IPS-18c (cell line): Measurements from ENCODE around the gene DGCR2.
"Not testable (repeated sequence)": the region's sequence is repeated elsewhere in the genome, so short reads cannot be mapped to it uniquely, and the experiment has no call there.

Experiments used
- H3K4me3 ChIP-seq: 2 replicates; pipeline ENCODE4 v1.7.0; 2013; ENCODE audit warnings: low read depth, mild to moderate bottlenecking, low read length, moderate library complexity; ENCODE audit not compliant: insufficient read depth
- H3K9me3 ChIP-seq: one replicate; pipeline ENCODE4 v1.6.1; 2013; ENCODE audit warnings: mild to moderate bottlenecking, low read length, moderate library complexity; ENCODE audit not compliant: control insufficient read depth, insufficient read depth

The DGCR2 gene

GRCh38 chr22:19105456-19105855, 16.8 kb downstream of the DGCR2 start:
- H3K9me3 ChIP-seq = peaks cover 5% of the 10 kb centered on the region
- no peak overlapping the region for H3K4me3 ChIP-seq

- Histone ChIP-seq H3K9me3 (peaks cover 5% of the 10 kb centered on the region), H3K4me3 (no peak overlapping the region)
Measured at GRCh38 chr22:19103880-19104821, 18.1 kb downstream of the DGCR2 start.

- Histone ChIP-seq H3K9me3 (peaks cover 5% of the 10 kb centered on the region), H3K4me3 (no peak overlapping the region)
Measured at GRCh38 chr22:19098157-19098556, 24.1 kb downstream of the DGCR2 start.

GRCh38 chr22:19097518-19097917, 24.7 kb downstream of the DGCR2 start:
- H3K9me3 ChIP-seq = peaks cover 5% of the 10 kb centered on the region

GRCh38 chr22:19096555-19096954, 25.7 kb downstream of the DGCR2 start:
- Histone ChIP-seq H3K9me3 (peaks cover 5% of the 10 kb centered on the region), H3K4me3 (no peak overlapping the region)

More at GRCh38 chr22:19097518-19097917, 24.7 kb downstream of the DGCR2 start:
- H3K4me3 ChIP-seq = no peak overlapping the region

- Histone ChIP-seq H3K9me3 (no peaks in the 10 kb centered on the region), H3K4me3 (no peak overlapping the region)
Measured at GRCh38 chr22:19094393-19094997, 27.7 kb downstream of the DGCR2 start.

- H3K9me3 ChIP-seq = no peaks in the 10 kb centered on the region
Measured at GRCh38 chr22:19092725-19093124, 29.5 kb downstream of the DGCR2 start.

GRCh38 chr22:19090586-19091127, 31.6 kb downstream of the DGCR2 start:
- no peaks in the 10 kb centered on the region for H3K9me3 ChIP-seq

More at GRCh38 chr22:19092725-19093124, 29.5 kb downstream of the DGCR2 start:
- H3K4me3 ChIP-seq = no peak overlapping the region

GRCh38 chr22:19090183-19090582, 32.0 kb downstream of the DGCR2 start:
- Histone ChIP-seq H3K9me3 (no peaks in the 10 kb centered on the region), H3K4me3 (no peak overlapping the region)

More at GRCh38 chr22:19090586-19091127, 31.6 kb downstream of the DGCR2 start:
- no peak overlapping the region for H3K4me3 ChIP-seq

- Histone ChIP-seq H3K9me3 (peaks cover 2% of the 10 kb centered on the region), H3K4me3 (no peak overlapping the region)
Measured at GRCh38 chr22:19088866-19089595, 33.2 kb downstream of the DGCR2 start.

GRCh38 chr22:19086896-19087295, 35.3 kb downstream of the DGCR2 start:
- no peak overlapping the region for H3K4me3 ChIP-seq

GRCh38 chr22:19086417-19086816, 35.8 kb downstream of the DGCR2 start:
- peaks cover 2% of the 10 kb centered on the region for H3K9me3 ChIP-seq

More at GRCh38 chr22:19086896-19087295, 35.3 kb downstream of the DGCR2 start:
- H3K9me3 ChIP-seq = peaks cover 2% of the 10 kb centered on the region

GRCh38 chr22:19085233-19085718, 36.9 kb downstream of the DGCR2 start:
- no peak overlapping the region for H3K4me3 ChIP-seq

More at GRCh38 chr22:19086417-19086816, 35.8 kb downstream of the DGCR2 start:
- no peak overlapping the region for H3K4me3 ChIP-seq

GRCh38 chr22:19084586-19084985, 37.6 kb downstream of the DGCR2 start:
- not testable (repeated sequence) for H3K9me3 ChIP-seq, H3K4me3 ChIP-seq

More at GRCh38 chr22:19085233-19085718, 36.9 kb downstream of the DGCR2 start:
- H3K9me3 ChIP-seq = peaks cover 2% of the 10 kb centered on the region

GRCh38 chr22:19084126-19084525, 38.1 kb downstream of the DGCR2 start:
- H3K9me3 ChIP-seq, H3K4me3 ChIP-seq: not testable (repeated sequence)

GRCh38 chr22:19082793-19083192, 39.4 kb downstream of the DGCR2 start:
- Histone ChIP-seq H3K4me3 (no peak overlapping the region), H3K9me3 (peaks cover 2% of the 10 kb centered on the region)

- Histone ChIP-seq H3K4me3 (no peak overlapping the region), H3K9me3 (peaks cover 2% of the 10 kb centered on the region)
Measured at GRCh38 chr22:19082101-19082500, 40.1 kb downstream of the DGCR2 start.
